ENCODE data around the gene NEAT1. TPM values are rescaled to one million over a fixed set of nuclear protein-coding genes. Genes with fewer than 3 reads are reported as not detected.
A peak's percentile ranks its signal among the peaks of the same experiment; 100 is the strongest.

The NEAT1 gene
- polyA plus RNA-seq, 1 experiment: 72.3 TPM

DNA sequence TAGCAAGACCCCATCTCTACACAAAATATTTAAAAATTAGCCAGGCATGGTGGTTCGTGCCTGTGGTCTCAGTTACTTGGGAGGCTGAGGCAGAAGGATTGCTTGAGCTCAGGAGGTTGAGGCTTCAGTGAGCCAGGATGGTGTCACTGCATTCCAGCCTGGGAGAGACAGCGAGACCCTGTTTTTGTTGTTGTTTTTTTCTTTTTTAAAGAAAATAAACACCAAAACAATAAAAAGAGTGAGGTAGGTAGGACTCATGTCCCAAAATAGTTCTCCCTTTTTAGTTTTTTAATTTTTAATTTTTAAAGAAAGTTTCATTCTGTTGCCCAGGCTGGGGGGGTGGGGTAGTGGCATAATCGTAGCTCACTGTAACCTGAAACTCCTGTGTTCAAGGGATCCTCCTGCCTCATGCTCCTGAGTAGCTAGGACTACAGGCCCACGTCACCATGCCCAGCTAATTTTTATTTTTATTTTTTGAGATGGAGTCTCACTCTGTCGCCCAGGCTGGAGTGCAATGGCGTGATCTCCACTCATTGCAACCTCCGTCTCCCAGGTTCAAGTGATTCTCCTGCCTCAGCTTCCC, 50.8 kb downstream of the NEAT1 start:
- TF ChIP-seq, protein P1, sequence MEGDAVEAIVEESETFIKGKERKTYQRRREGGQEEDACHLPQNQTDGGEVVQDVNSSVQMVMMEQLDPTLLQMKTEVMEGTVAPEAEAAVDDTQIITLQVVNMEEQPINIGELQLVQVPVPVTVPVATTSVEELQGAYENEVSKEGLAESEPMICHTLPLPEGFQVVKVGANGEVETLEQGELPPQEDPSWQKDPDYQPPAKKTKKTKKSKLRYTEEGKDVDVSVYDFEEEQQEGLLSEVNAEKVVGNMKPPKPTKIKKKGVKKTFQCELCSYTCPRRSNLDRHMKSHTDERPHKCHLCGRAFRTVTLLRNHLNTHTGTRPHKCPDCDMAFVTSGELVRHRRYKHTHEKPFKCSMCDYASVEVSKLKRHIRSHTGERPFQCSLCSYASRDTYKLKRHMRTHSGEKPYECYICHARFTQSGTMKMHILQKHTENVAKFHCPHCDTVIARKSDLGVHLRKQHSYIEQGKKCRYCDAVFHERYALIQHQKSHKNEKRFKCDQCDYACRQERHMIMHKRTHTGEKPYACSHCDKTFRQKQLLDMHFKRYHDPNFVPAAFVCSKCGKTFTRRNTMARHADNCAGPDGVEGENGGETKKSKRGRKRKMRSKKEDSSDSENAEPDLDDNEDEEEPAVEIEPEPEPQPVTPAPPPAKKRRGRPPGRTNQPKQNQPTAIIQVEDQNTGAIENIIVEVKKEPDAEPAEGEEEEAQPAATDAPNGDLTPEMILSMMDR (IDR thresholded peaks at IDR 0.05; ENCODE audit: low read depth, low read length): no peak
- Histone ChIP-seq H3K9me3 (ENCODE audit: control insufficient read depth, insufficient read depth, low read length) (no peaks in the 10 kb centered on the region; the same call in 1 of the 2 replicates), H3K4me3 (ENCODE audit: low read depth, low read length) (no peak overlapping the region), H3K27ac (ENCODE audit: low read depth, low read length) (peak overlapping the region; percentile 97), H3K27me3 (ENCODE audit: control insufficient read depth, insufficient read depth, low read length) (no peaks in the 10 kb centered on the region)
- ChIA-PET POLR2A (interaction anchor here (1.7 to 3.6 kb wide), 2 partner anchors 8 to 26 kb away, joined by 16 to 107 read pairs; partner anchors contain the start of gene MALAT1), CTCF (no interaction called here)
- DNase-seq (ENCODE audit: low read depth, low spot score): no peak

GRCh38 chr11:65474864-65475263, 52.3 kb downstream of the NEAT1 start:
- TF ChIP-seq, protein P1 (IDR thresholded peaks at IDR 0.05; ENCODE audit: low read depth, low read length): no peak
- DNase-seq (ENCODE audit: low read depth, low spot score): no peak
- Histone ChIP-seq H3K27me3 (ENCODE audit: control insufficient read depth, insufficient read depth, low read length) (no peaks in the 10 kb centered on the region), H3K9me3 (ENCODE audit: control insufficient read depth, insufficient read depth, low read length) (no peaks in the 10 kb centered on the region; the same call in 1 of the 2 replicates), H3K4me3 (ENCODE audit: low read depth, low read length) (no peak overlapping the region), H3K27ac (ENCODE audit: low read depth, low read length) (no peak overlapping the region)
- POLR2A ChIA-PET: interaction anchor here (8.3 kb wide), 1 partner anchor 28 kb away, joined by 657 read pairs; the partner anchor contains the start of gene MALAT1
- CTCF ChIA-PET: no interaction called here

- peak overlapping the region; percentile 98 for H3K27ac ChIP-seq (ENCODE audit: low read depth, low read length)
- ChIA-PET CTCF (interaction anchor here (0.6 kb wide), 1 partner anchor 10 kb away, joined by 3 read pairs; no protein-coding TSS in a partner anchor), POLR2A (interaction anchor here (0.5 to 8.3 kb wide), 10 partner anchors 11 to 55 kb away, joined by 3 to 657 read pairs (median 4); partner anchors contain the start of genes MALAT1 and NEAT1)
- TF ChIP-seq, protein P1 (IDR thresholded peaks at IDR 0.05; ENCODE audit: low read depth, low read length): no peak
- H3K27me3 ChIP-seq (ENCODE audit: control insufficient read depth, insufficient read depth, low read length): no peaks in the 10 kb centered on the region
- DNase-seq (ENCODE audit: low read depth, low spot score): no peak
- H3K9me3 ChIP-seq (ENCODE audit: control insufficient read depth, insufficient read depth, low read length): no peaks in the 10 kb centered on the region; the same call in 1 of the 2 replicates
- peak overlapping the region; percentile 76 for H3K4me3 ChIP-seq (ENCODE audit: low read depth, low read length)
These were observed 54.1 kb downstream of the NEAT1 start for GRCh38 chr11:65476632-65477148.

- Histone ChIP-seq H3K27ac (ENCODE audit: low read depth, low read length) (peak overlapping the region; percentile 98), H3K27me3 (ENCODE audit: control insufficient read depth, insufficient read depth, low read length) (no peaks in the 10 kb centered on the region), H3K9me3 (ENCODE audit: control insufficient read depth, insufficient read depth, low read length) (no peaks in the 10 kb centered on the region; the same call in 1 of the 2 replicates), H3K4me3 (ENCODE audit: low read depth, low read length) (peak overlapping the region; percentile 76)
- ChIA-PET POLR2A (interaction anchor here (0.5 to 8.3 kb wide), 12 partner anchors 11 to 144 kb away, joined by 3 to 657 read pairs (median 8); partner anchors contain the start of genes DPF2, MALAT1 and NEAT1), CTCF (interaction anchor here (0.6 to 3.0 kb wide), 3 partner anchors 11 to 61 kb away, joined by 3 to 17 read pairs (median 11); no protein-coding TSS in a partner anchor)
- TF ChIP-seq, protein P1 (IDR thresholded peaks at IDR 0.05; ENCODE audit: low read depth, low read length): no peak
- no peak for DNase-seq (ENCODE audit: low read depth, low spot score)
These were observed 54.8 kb downstream of the NEAT1 start for GRCh38 chr11:65477149-65477965.
